ENCODE results near the gene ALG3. TPM values are rescaled to one million over a fixed set of nuclear protein-coding genes. Genes with fewer than 3 reads are reported as not detected.

ALG3 gene
- total RNA-seq, 1 experiment from 2014 or later = 68.8 TPM

DNA sequence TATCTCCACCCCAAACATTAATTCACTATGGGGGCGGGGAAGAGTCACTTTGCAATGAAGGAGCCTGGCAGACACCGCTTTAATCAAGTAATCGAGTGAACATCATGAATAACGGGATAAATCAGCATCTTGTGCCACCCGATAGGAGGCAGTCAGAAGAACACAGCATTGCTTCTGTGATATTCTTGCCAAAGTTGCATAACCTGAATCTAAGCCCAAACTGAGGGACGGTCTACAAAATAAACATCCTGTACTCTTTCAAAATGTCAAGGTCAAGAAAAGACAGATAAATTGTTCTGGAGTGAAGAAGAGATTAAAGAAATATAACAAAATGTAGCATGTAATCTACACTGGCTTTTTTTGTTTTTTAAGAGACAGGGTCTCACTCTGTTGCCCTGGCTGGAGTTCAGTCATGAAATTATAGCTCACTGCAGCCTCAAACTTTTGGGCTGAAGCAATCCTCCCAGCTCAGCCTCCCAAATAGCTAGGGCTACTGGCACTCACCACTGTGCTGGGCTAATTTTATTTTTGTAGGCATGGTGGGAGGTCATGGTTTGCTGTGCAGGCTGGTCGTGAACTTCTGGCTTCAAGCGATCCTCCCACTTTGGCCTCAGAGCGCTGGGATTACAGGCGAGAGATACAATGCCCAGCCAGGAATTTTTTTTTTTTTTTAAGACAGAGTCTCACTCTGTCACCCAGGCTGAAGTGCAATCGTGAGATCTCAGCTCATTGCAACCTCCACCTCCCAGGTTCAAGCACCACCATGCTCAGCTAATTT lies 39.4 kb downstream of the ALG3 start:
- H3K4me1 ChIP-seq (ENCODE audit: insufficient read depth, low read length, poor library complexity, severe bottlenecking) = no peaks in the 10 kb centered on the region
- CTCF ChIA-PET = interaction anchor here (0.7 kb wide), 1 partner anchor 31 kb away, joined by 3 read pairs; no protein-coding TSS in a partner anchor
- intact Hi-C loops (cut with micrococcal nuclease; ENCODE audit: unreplicated experiment) = no loop called here
- H3K9me3 ChIP-seq (ENCODE audit: low read depth, low read length, poor library complexity, severe bottlenecking) = no peaks in the 10 kb centered on the region
- H3K27ac ChIP-seq (ENCODE audit: low read depth, low read length, poor library complexity, severe bottlenecking) = no peak overlapping the region
- POLR2A ChIA-PET (ENCODE audit: low non-redundant PET) = no interaction called here
- DNase-seq (ENCODE audit: low spot score) = no peak
- peaks cover 15% of the 10 kb centered on the region for H3K27me3 ChIP-seq (replicated peaks; ENCODE audit: insufficient read depth, low read depth, low read length, poor library complexity)
- H3K4me3 ChIP-seq (ENCODE audit: low read depth, low read length, poor library complexity, severe bottlenecking) = no peak overlapping the region
- TF ChIP-seq, protein P1, sequence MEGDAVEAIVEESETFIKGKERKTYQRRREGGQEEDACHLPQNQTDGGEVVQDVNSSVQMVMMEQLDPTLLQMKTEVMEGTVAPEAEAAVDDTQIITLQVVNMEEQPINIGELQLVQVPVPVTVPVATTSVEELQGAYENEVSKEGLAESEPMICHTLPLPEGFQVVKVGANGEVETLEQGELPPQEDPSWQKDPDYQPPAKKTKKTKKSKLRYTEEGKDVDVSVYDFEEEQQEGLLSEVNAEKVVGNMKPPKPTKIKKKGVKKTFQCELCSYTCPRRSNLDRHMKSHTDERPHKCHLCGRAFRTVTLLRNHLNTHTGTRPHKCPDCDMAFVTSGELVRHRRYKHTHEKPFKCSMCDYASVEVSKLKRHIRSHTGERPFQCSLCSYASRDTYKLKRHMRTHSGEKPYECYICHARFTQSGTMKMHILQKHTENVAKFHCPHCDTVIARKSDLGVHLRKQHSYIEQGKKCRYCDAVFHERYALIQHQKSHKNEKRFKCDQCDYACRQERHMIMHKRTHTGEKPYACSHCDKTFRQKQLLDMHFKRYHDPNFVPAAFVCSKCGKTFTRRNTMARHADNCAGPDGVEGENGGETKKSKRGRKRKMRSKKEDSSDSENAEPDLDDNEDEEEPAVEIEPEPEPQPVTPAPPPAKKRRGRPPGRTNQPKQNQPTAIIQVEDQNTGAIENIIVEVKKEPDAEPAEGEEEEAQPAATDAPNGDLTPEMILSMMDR (conservative IDR thresholded peaks at IDR 0.05; ENCODE audit: low read depth, low read length) = no peak
- no peak for TF ChIP-seq EZH2 (IDR thresholded peaks at IDR 0.05; ENCODE audit: borderline replicate concordance, low read depth, low read length, poor library complexity, severe bottlenecking)
- H3K36me3 ChIP-seq (ENCODE audit: insufficient read depth, low read length, poor library complexity, severe bottlenecking) = no peaks in the 10 kb centered on the region
- no TSS peak for BruUV-seq (replicated peaks)

DNA sequence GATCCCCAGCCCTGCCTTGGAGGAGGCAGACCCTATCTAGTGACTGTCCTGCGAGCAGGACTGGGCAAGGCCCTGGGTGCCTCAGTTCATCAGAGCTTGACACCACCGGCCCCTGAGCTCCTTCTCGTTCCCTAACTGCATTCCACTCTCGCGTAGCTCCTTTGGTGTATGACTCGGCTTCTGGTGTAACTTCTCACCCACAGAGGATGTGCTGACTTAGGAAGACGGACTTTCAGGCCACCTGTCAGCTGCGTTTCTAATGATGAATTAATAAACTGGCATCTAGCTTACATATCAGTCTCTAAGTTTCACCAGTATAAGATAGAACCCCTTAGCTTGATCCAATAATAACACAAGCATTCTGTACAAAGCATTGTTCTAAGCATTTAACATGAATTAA lies 45.2 kb downstream of the ALG3 start:
- Histone ChIP-seq H3K4me3 (ENCODE audit: low read depth, low read length, poor library complexity, severe bottlenecking) (no peak overlapping the region), H3K27me3 (replicated peaks; ENCODE audit: insufficient read depth, low read depth, low read length, poor library complexity) (peaks cover 15% of the 10 kb centered on the region), H3K27ac (ENCODE audit: low read depth, low read length, poor library complexity, severe bottlenecking) (no peak overlapping the region), H3K36me3 (ENCODE audit: insufficient read depth, low read length, poor library complexity, severe bottlenecking) (no peaks in the 10 kb centered on the region), H3K9me3 (ENCODE audit: low read depth, low read length, poor library complexity, severe bottlenecking) (no peaks in the 10 kb centered on the region), H3K4me1 (ENCODE audit: insufficient read depth, low read length, poor library complexity, severe bottlenecking) (no peaks in the 10 kb centered on the region)
- DNase-seq (ENCODE audit: low spot score) = no peak
- POLR2A ChIA-PET (ENCODE audit: low non-redundant PET) = no interaction called here
- BruUV-seq (replicated peaks) = no TSS peak
- intact Hi-C loops (cut with micrococcal nuclease; ENCODE audit: unreplicated experiment) = no loop called here
- no peak for TF ChIP-seq EZH2 (IDR thresholded peaks at IDR 0.05; ENCODE audit: borderline replicate concordance, low read depth, low read length, poor library complexity, severe bottlenecking)
- CTCF ChIA-PET = no interaction called here

DNA sequence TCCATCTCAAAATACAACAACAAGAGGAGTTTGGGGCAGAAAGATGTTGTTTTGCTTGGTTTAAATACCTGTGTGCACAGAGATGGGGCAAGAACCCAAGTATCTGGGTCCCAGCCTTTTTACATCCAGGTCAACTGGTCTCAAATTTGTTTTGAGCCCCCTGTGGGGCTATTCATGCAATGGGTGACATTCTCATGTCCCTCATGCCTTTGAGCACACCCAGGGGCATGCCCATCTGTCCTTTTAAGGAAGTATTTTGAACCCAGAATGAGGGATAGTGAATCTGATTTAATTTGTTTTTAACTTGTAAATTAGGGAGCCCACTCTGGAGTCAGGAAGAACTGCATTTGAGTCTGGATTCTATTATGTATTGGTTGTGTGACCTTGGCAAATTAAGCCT lies 47.9 kb downstream of the ALG3 start:
- H3K4me1 ChIP-seq (ENCODE audit: insufficient read depth, low read length, poor library complexity, severe bottlenecking) = no peaks in the 10 kb centered on the region
- H3K27ac ChIP-seq (ENCODE audit: low read depth, low read length, poor library complexity, severe bottlenecking) = no peak overlapping the region
- ChIA-PET POLR2A (ENCODE audit: low non-redundant PET) (interaction anchor here (0.6 kb wide), 1 partner anchor 28 kb away, joined by 3 read pairs; no protein-coding TSS in a partner anchor), CTCF (no interaction called here)
- H3K27me3 ChIP-seq (replicated peaks; ENCODE audit: insufficient read depth, low read depth, low read length, poor library complexity) = no peaks in the 10 kb centered on the region
- H3K4me3 ChIP-seq (ENCODE audit: low read depth, low read length, poor library complexity, severe bottlenecking) = no peak overlapping the region
- H3K9me3 ChIP-seq (ENCODE audit: low read depth, low read length, poor library complexity, severe bottlenecking) = no peaks in the 10 kb centered on the region
- no TSS peak for BruUV-seq (replicated peaks)
- no peak for DNase-seq (ENCODE audit: low spot score)
- intact Hi-C loops (cut with micrococcal nuclease; ENCODE audit: unreplicated experiment) = no loop called here
- no peaks in the 10 kb centered on the region for H3K36me3 ChIP-seq (ENCODE audit: insufficient read depth, low read length, poor library complexity, severe bottlenecking)
- TF ChIP-seq, protein P1 (conservative IDR thresholded peaks at IDR 0.05; ENCODE audit: low read depth, low read length) = no peak
- TF ChIP-seq EZH2 (IDR thresholded peaks at IDR 0.05; ENCODE audit: borderline replicate concordance, low read depth, low read length, poor library complexity, severe bottlenecking) = no peak

Measured in A673 (cell line).